Measurements from ENCODE around the gene FCAR.
"Not testable (repeated sequence)": the region's sequence is repeated elsewhere in the genome, so short reads cannot be mapped to it uniquely, and the experiment has no call there.

The FCAR gene

GRCh38 chr19:54896036-54896435 is 22.0 kb downstream of the FCAR start:
- no peak for DNase-seq

DNA sequence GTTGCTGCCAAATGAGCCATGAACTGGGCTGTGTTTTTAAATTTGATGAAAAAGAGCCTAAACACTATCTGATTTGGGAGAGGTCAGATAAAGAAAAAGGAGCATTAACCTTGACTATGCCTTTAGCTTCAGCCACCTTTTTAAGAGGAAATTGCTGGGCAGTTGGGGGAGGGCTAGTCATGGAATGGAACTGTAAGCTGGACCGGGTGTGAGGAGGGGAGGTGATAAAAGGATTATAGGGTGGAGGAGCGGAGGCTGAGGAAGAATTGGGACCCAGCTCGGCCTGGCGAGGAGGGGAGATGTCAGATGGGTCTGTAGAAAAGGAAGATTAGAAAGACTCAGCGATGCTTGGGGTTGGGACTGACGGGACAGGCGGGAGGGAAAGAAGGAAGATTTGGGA is 24.6 kb downstream of the FCAR start:
- DNase-seq: not testable (repeated sequence)

DNA sequence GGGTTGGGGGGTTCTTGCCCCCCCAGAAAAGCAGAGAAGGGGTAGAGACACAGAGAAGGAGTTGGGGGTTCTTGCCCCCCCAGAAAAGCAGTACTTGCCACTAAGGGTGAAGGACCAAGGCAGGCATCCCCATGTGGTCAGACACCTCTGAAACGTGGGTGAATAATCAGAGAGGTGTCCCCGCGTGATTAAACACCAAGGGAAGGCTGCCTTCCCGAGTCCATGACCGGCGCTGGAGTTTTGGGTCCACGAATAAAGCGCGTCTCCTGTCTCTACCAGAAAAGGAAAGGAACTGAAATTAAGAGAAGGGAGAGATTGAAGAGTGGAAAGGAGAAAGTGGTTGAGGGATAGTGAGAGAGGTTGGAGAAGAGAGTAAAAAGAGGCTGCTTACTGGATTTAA is 25.6 kb downstream of the FCAR start:
- DNase-seq: not testable (repeated sequence)

DNA sequence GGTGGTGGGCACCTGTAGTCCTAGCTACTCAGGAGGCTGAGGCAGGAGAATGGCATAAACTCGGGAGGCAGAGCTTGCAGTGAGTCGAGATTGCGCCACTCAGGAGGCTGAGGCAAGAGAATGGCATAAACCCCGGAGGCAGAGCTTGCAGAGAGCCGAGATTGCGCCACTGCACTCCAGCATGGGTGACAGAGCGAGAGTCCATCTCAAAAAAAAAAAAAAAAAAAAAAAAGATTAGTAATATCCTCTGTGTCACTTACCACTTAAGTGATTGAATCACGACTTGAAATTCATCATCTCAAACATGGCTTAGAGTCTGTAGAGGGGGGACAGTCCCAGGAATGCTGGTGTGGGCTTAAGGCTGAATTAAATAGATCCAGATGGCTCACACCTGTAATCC is 27.1 kb downstream of the FCAR start:
- DNase-seq: not testable (repeated sequence)

DNA sequence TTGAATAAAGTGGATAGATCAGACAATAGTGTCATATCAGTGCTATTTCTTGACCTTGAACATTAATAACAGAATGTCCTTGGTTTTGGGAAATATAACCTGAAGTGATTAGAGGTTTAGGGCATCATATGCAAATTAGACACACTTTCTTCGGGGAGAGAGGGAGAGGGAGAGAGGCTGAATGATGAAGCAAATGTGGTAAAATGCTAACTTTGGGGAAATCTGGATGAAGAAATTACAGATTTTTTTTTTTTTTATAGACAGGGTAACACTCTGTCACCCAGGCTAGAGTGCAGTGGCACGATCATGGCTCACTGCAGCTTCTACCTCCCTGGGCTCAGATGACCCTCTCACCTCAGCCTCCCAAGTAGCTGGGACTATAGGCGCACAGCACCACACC is 28.0 kb downstream of the FCAR start:
- no peak for DNase-seq

- no peak for DNase-seq
Observed at GRCh38 chr19:54903303-54903702, 29.3 kb downstream of the FCAR start.

GRCh38 chr19:54904261-54904660 is 30.2 kb downstream of the FCAR start:
- DNase-seq: not testable (repeated sequence)

DNA sequence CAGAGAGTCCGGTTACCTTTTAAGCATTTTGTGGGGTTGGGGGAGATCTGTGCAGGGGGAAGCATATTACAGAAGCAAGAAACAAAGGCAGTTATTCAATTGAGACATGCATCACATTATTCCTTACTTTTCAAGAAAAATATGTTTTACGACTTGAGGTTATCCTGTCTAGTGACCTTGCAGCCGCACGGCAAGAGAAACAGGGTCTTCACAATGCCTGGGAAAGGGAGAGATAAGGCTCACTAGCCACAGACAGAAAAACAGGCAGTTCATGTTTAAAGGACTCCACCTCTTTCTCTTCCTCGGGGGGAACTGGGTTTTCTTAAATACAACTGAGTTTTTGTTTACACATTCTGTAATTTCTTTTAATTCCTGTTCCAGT is 31.4 kb downstream of the FCAR start:
- DNase-seq: no peak

GRCh38 chr19:54905803-54906511 is 31.9 kb downstream of the FCAR start, which contains the start of gene NCR1:
Gene NCR1 (plus strand): TSS chr19:54906148. CDS start chr19:54906188, 40 bp downstream.
- peak; percentile 75 for DNase-seq

GRCh38 chr19:54906819-54907218 is 32.8 kb downstream of the FCAR start:
- DNase-seq: no peak

GRCh38 chr19:54907899-54908298 is 33.9 kb downstream of the FCAR start:
- DNase-seq: not testable (repeated sequence)

GRCh38 chr19:54916822-54917221 is 42.8 kb downstream of the FCAR start:
- no peak for DNase-seq

- DNase-seq: no peak
Observed at GRCh38 chr19:54918499-54918898, 44.5 kb downstream of the FCAR start.

DNA sequence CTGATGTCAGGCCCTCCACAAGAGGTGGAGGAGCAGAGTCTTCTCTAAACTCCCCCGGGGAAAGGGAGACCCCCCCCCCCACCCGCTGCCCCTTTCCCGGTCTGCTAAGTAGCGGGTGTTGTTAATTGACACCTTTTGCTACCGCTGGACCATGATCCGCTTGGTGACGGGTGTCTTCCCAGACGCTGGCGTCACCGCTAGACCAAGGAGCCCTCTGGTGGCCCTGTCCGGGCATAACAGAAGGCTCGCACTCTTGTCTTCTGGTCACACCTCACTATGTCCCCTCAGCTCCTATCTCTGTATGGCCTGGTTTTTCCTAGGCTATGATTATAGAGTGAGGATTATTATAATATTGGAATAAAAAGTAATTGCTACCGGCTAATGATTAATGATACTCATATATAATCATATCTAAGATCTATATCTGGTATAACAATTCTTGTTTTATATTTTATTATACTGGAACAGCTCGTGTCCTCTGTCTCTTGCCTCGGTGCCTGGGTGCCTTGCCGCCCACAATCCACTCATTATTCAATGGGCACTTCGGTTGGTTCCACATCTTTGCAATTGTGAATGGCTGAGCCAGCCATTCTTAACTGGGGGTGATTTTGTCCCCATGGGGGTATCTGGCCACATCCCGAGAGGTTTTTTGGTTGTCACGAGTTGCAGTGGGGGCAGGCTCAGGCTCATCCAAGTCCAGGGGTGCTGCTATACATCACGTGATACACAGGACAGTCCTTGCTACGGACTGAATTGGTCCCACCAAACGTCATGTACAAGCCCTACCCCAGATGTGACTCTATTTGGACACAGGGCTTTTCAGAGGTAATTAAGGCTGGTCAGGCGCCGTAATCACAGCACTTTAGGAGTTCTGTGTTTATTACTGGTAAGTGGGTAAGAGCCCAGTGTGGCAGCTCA is 45.9 kb downstream of the FCAR start:
- DNase-seq: peak; percentile 65

DNA sequence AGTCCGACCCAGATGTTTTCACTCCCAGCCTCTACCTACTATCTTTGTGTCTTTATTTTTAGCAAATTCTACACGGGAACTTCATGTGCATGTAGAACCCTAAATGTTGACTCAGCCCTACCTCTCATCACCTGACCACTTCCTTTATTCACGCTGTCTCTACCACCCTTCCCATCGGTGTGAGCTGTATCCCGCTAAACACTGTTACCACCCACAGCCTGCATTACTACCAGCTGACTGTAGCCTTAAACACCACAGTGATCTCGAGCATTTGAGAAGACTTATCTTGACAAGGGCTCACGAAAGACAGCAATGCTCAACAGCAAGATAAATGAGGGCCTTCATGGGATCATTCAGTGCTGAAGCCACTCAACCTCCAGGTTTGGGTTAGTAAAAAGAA is 47.0 kb downstream of the FCAR start:
- DNase-seq: no peak

GRCh38 chr19:54923276-54923675 is 49.2 kb downstream of the FCAR start:
- no peak for DNase-seq

DNA sequence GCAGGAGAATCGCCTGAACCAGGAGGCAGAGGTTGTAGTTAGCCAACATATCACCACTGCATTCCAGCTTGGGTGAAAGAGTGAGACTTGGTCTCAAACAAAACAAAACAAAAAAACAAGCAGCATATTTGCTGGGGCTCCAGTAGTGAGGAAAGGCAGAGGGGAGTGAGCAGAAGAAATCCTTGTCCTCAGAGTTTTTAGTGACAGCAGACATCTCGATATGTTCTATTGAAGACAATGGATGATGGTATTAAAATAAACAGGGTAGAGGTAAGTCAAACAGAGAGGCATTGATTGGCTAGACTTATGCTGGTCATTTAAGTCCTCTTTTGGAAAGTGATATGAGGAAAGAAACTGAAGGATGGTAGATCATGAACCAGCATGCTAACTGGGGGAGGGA is 54.3 kb downstream of the FCAR start:
- DNase-seq: no peak

DNA sequence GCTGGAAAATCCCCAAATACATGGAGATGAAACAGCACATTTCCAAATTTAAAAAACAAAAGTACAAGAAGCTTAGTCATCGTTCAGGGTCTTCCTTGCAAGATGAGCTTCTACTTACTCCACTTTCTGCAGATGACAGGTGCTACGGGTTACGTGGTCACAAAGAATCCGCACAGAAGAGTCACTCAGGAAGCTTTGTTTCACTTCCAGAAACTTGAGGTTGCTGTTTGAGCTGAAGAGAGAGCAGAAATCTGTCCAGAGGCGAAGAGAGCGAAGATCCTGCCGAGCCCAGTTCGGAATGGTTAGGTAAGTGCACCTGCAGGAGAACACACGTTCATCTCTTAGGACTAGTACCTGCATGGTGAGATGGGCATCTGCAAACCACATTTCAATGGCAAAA is 63.9 kb downstream of the FCAR start:
- no peak for DNase-seq

DNA sequence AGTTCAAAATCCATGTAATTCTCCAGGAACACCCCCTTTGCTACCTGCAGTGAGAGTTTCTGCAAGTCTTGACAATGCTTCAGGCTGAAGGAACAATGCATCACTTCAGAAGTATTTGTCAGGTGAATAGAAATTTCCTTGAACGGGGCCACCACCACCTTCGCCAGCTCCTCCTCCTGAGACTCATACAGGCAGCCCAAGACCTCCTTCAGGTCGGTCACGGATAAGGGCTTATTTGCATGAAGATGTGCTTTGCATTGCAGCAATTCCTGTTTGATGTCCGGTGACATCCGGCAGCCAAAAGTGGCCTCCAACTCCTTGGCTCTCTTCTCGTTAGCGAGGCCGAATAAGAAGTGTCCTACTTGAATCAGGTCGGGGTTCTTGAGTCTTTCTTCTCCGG is 64.9 kb downstream of the FCAR start:
- no peak for DNase-seq

DNA sequence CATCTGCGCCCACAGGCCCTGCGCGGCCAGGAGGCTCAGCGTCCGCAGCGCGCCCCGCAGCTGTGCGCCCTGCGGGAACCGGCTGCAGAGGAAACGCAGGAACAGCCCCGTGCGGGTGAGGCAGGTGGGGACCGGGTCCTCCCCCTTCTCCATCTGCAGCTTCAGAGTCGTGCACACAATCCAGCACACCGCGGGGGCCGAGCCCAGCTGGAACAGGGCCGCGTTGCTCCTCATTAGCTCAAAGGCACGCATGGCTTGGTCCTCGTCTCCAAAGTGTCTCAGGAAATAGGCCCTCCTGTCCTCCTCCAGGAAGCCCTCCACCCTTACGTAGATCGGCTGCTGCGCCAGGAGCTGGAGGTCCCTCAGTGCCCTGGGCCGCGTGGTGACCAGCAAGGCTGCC is 65.5 kb downstream of the FCAR start:
- DNase-seq: not testable (repeated sequence)

All from islet precursor cell (in vitro differentiated cells).